Stimulated activated CD8-positive, alpha-beta memory T cell treated with anti-CD3 and anti-CD28 coated beads, Interleukin-2, amount 100 ng/mL, for 1 hour (primary cell): ENCODE measurements around the gene SPIB.

Experiments
- DNase-seq, 2 donors: peaks; one replicate each; pipeline ENCODE4 v3.0.0-alpha.2; 2020; ENCODE audit warnings: low read depth in 2 of 2

SPIB gene

DNA sequence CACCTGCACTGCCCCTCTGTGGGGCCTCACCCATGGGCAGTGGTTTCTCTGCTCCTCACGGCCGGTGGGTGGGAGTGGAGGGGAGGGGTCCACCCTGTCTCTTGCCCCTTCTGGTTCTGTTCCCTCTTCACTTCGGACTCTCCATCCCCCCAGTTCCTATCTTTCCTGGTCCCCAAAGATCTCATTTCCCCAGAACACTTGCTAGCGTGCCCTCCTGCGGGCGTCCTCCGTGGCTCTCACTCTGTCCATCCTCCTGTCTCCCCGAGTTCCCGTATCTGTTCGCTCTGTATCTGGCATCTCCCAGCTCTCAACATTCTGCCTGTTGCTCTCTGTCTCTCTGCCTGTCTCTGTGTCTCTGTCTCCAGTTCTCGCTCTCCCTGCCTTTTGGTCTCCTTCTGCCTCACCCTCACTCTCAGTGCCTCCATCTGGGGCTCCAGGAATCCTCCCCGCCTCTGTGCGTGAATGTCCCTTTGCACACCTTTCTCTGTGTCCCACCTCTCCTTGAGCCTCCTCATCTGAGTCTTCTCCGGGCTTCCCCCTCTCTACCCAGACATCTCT is 363 bp downstream of the SPIB start:
- DNase-seq = no peak

- no peak for DNase-seq
These were observed 870 bp downstream of the SPIB start for GRCh38 chr19:50419580-50420035.

- no peak for DNase-seq
These were observed 1.4 kb downstream of the SPIB start for GRCh38 chr19:50420127-50420526.

GRCh38 chr19:50420808-50421207 is 2.1 kb downstream of the SPIB start:
- no peak for DNase-seq

GRCh38 chr19:50422397-50423278 is 3.9 kb downstream of the SPIB start:
- no peak for DNase-seq

- no peak for DNase-seq
These were observed 4.8 kb downstream of the SPIB start for GRCh38 chr19:50423279-50424113.

- DNase-seq = no peak
These were observed 6.8 kb downstream of the SPIB start for GRCh38 chr19:50425581-50425980.

- no peak for DNase-seq
These were observed 8.7 kb downstream of the SPIB start for GRCh38 chr19:50427318-50427925.

DNA sequence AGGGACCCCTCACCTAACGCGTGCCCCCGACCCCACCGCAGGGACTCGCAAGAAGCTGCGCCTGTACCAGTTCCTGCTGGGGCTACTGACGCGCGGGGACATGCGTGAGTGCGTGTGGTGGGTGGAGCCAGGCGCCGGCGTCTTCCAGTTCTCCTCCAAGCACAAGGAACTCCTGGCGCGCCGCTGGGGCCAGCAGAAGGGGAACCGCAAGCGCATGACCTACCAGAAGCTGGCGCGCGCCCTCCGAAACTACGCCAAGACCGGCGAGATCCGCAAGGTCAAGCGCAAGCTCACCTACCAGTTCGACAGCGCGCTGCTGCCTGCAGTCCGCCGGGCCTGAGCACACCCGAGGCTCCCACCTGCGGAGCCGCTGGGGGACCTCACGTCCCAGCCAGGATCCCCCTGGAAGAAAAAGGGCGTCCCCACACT is 9.3 kb downstream of the SPIB start:
- DNase-seq = no peak

DNA sequence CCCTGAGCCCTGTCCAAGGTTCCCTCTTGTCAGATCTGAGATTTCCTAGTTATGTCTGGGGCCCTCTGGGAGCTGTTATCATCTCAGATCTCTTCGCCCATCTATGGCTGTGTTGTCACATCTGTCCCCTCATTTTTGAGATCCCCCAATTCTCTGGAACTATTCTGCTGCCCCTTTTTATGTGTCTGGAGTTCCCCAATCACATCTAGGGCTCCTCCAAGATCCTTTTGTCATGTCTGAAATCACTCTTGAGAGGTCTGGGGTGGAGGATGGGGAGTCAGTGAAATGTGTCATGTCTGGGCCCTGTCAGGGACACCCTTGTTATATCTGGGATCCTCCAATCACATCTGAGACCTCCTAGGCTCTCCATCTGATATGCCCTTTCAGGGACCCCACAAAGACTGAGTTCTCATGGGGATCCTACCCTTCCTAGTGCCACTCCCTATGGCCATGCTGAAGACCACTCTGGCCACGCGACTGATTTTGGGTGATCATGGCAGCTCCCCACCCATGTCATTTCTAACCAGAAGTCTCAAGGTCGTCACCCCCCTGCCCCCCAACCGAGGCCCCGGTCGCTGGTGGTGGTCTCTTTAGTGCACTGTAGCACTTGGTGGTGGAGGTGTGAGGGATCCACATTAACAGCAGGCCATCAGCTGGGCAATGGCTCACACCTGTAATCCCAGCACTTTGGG is 10.2 kb downstream of the SPIB start:
- no peak for DNase-seq

GRCh38 chr19:50430888-50431342 is 12.2 kb downstream of the SPIB start:
- DNase-seq = no peak

DNA sequence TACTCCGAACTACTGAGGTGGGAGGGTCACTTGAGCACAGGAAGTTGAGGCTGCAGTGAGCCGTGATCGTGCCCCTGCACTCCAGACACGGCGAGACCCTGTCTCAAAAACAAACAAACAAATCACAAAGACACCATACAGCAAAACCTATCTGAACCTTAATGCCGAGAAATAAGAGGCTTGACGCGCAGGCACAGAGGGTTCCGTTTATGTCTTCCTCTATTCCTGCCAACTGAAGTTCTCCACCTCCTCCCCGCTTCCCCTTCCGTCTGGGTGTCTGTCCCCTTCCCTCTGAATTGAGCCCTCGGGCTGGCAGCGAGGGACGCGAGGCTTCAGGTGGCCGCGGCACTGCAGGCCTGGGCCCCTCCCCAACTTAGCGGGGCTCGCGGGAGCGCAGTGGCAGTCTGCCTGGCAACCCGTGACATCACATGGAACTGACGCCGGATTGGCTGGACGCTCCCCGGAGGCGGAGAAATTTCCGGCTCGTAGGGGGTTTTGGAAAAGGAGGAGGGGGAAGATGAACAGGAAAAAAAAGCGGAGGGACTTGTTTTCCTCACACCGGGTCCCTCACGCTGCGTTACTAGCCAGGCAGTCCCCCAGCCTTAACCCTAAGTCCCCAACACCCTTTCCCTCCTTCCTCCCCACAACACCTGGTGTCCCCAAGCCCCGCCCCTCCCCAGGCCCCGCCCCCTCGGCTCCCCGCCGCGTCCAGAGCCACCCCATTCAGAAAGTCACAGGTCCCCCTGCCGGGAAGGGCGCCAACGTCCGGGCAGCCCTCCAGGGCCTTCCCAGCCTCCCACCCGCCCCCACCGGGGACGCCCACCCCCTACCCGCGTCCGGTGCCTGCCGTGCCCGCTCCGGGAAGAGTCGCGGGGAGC is 12.8 kb downstream of the SPIB start:
- DNase-seq = peak; percentile 79 to 84

DNA sequence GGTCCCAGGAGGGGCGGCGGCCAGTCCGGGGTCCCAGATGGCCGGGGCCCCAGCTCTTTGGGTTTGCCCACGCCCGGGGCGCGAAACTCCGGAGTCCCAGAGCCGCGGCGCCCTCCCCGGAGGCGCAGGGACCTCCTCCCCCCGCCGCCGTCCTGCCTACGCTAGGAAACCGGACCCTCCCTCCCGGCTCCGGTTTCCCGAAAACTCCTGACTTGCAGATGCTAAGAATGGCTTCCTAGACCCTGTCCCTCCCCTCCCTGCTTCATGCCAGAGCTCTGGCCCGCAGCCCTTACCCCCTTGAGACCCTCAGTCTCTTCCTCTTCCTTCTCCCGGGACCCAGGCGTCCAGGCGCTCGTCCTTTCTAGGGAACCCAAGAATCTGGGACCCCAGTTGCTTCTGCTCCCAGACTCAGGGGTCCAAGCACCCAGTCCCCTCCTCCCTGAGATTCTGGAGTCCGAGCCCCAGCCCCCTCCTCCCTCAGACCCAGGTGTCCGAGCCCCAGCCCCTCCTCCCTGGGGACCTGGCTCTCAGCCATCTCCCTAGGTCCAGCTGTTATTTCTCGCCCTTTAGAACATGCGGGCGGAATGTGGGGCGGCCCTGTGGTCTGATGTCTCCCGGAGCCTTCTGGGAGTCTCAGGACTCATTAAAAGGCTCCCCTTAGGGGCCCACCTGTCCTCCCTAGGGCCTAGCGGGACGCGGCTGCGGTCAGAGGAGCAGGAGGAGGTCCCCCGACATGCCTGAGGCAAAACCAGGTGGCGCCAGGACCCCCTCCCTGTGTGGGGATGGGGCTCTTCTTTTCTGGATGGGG is 13.7 kb downstream of the SPIB start, which contains the start of gene MYBPC2:
Gene MYBPC2 (plus strand): TSS at position 672 of the 808 bp plus-strand sequence. CDS start 62 bp downstream, at position 734.
- no peak for DNase-seq

DNA sequence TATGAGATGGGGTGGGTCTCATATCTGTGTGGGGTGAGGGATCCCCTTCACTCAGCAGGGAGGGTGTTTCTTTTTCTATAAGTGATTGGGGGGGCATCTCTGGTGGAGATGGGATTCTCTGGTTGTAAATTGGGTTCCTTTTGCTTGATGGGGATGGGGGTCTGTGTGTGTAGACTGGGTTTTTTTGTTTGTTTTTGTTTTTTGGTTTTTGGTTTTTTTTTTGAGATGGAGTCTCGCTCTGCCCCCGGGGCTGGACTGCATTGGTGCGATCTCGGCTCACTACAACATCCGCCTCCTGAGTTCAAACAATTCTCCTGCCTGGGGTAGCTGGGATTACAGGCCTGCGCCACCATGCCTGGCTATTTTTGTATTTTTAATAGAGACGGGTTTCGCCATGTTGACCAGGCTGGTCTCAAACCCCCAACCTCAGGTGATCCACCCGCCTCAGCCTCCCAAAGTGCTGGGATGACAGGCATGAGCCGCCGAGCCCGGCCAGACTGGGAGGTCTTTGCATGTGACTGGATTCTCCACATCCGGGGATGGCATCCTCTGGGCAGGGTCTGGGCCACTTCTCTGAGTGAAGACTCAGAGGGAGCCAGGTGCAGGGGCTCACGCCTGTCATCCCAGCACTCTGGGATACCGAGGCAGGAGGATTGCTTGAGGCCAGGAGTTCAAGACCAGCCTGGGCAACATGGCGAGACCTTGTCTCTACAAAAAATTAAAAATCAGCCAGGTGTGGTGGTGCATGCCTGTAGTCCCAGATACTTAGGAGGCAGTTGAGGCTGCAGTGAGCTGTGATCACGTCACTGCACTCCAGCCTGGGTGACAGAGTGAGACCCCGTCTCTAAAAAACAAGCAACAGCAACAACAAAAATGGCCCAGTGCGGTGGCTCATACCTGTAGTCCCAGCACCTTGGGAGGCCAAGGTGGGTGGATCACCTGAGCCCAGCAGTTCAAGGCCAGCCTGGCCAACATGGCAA is 14.8 kb downstream of the SPIB start:
- DNase-seq = no peak

DNA sequence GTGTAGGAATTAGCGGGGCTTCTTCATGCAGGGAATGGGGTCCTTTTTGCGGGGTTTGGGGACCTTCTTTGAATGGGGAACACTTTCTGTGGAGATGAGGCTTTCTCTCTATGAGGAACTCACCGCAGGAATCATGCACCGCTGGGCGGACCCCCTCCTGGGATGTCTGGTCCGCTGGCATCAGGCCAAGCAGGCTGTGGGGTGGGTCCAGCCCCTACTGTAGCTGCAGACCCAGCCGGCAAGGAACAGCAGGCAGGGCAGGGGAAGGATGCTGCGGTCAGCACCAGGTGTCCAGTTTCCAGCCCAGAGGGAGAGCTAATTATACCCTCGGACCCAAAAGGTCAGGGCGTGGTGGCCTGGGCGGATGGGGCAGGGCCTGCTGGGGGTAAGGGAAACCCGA is 15.8 kb downstream of the SPIB start:
- no peak for DNase-seq

DNA sequence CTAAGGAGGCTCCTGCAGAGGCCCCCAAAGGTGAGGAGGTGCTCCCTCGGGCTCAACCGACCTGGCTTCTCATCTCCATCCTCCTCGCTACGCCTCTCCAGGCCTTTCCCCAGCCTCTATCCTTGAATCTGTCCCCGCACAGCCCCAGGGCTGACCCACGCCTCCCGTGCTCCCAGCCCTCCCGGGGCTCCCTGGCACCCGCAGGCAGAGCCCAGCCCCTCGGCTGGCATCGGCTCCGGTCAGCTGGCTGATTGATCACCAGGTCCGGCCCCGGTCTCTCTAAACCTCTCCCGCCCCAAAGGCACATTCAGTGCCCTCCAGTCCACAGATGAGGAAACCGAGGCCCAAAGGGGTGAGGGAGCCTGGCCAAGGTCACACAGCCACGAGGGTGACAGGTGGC is 16.5 kb downstream of the SPIB start:
- no peak for DNase-seq

GRCh38 chr19:50435627-50436026 is 16.9 kb downstream of the SPIB start:
- DNase-seq = no peak

DNA sequence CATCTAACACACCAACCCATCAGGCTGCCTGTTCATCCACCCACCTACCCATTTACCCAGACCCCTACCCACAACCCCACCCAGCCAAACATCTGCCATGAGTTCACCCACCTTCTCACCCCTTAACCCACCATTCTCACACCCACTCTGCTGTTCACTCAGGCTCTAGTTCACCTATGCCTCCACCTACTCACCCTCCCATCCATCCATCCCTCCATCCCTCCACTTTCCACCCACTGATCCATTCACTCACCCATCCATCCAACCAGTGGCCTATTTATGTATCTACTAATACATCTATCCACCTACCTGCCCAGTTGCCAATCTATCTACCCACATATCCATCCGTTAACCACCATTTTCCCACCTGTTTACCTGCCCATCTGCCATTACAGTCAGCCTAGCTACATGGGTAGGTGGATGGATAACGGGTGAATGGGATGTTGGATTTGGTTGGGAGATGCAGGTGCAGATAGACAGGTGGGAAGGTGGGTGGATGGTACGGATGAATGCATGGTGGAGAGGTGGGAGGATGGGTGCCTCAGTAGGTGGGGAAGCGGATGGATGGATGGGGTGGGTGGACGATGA is 19.2 kb downstream of the SPIB start:
- DNase-seq = no peak
